ENCODE data around the gene PRR18. TPM values are rescaled to one million over a fixed set of nuclear protein-coding genes. Genes with fewer than 3 reads are reported as not detected.

Gene PRR18
- total RNA-seq, 1 experiment from 2014 or later = not detected

DNA sequence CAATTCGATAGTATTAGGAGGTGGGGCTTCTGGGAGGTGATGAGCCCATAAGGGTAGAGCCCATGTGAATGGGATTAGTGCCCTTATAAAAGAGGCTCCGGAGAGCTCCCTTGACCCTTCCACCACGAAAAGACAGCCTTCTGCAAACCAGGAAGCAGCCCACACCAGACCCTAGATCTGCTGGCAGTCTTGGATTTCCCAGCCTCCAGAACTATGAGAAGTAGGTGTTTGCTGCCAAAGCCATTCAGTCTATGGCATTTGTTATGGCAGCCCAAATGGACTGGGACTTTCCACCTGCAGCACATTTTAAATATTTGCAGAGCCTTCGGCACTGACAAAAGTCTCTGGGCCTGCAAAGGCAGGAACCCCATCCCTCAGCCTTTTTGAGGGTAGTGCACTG is 46.0 kb upstream of the PRR18 start:
- no peaks in the 10 kb centered on the region for H3K36me3 ChIP-seq (ENCODE audit: low read depth)
- BruUV-seq (replicated peaks) = no TSS peak
- intact Hi-C loops (cut with micrococcal nuclease; ENCODE audit: unreplicated experiment) = no loop called here
- peaks cover 17% of the 10 kb centered on the region for H3K27me3 ChIP-seq (ENCODE audit: insufficient read depth, low read depth)
- no peaks in the 10 kb centered on the region for H3K9me3 ChIP-seq (ENCODE audit: insufficient read depth, low read depth)
- no peak overlapping the region for H3K4me2 ChIP-seq
- no peaks in the 10 kb centered on the region for H3F3A ChIP-seq (ENCODE audit: insufficient read depth, low read depth)
- H3K4me1 ChIP-seq (replicated peaks; ENCODE audit: insufficient read depth) = 0 out of 2 replicates have a peak, but pooled peaks cover 5% of the 10 kb centered on the region
- no peaks in the 10 kb centered on the region for H4K20me1 ChIP-seq (ENCODE audit: insufficient read depth)
- TF ChIP-seq, protein P1, sequence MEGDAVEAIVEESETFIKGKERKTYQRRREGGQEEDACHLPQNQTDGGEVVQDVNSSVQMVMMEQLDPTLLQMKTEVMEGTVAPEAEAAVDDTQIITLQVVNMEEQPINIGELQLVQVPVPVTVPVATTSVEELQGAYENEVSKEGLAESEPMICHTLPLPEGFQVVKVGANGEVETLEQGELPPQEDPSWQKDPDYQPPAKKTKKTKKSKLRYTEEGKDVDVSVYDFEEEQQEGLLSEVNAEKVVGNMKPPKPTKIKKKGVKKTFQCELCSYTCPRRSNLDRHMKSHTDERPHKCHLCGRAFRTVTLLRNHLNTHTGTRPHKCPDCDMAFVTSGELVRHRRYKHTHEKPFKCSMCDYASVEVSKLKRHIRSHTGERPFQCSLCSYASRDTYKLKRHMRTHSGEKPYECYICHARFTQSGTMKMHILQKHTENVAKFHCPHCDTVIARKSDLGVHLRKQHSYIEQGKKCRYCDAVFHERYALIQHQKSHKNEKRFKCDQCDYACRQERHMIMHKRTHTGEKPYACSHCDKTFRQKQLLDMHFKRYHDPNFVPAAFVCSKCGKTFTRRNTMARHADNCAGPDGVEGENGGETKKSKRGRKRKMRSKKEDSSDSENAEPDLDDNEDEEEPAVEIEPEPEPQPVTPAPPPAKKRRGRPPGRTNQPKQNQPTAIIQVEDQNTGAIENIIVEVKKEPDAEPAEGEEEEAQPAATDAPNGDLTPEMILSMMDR (conservative IDR thresholded peaks at IDR 0.05) = no peak
- TF ChIP-seq EZH2 (IDR thresholded peaks at IDR 0.05; ENCODE audit: low read depth) = no peak
- no peaks in the 10 kb centered on the region for H3K79me2 ChIP-seq (ENCODE audit: low read depth)
- H2AFZ ChIP-seq = no peak overlapping the region
- H3K27ac ChIP-seq = no peak overlapping the region
- no peak overlapping the region for H3K4me3 ChIP-seq
- ChIA-PET CTCF (no interaction called here), POLR2A (ENCODE audit: unreplicated experiment) (no interaction called here)
- no peak for DNase-seq
- no peaks in the 10 kb centered on the region for H3K9me2 ChIP-seq (ENCODE audit: insufficient read depth)

DNA sequence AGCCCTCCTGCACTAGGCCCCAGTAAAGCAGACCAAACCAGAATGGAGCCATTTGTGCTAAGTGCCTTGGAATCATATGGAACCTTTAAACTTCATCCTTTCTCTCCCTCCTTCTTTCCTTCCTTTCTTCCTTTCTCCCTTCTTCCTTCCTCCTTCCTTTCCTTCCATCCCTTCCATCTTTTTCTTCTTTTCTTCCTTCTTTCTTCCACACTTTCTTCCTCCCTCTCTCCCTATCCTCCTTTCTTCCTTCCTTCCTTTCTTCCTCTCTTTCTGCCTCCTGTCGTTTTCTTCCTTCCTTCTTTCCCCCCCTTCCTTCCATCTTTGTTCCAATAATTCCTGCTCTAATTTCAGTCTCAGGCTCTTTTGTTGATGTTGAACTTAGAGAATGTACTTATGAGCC is 45.3 kb upstream of the PRR18 start:
- H3K4me2 ChIP-seq = no peak overlapping the region
- ChIA-PET POLR2A (ENCODE audit: unreplicated experiment) (no interaction called here), CTCF (no interaction called here)
- peaks cover 17% of the 10 kb centered on the region for H3K27me3 ChIP-seq (ENCODE audit: insufficient read depth, low read depth)
- H3F3A ChIP-seq (ENCODE audit: insufficient read depth, low read depth) = no peaks in the 10 kb centered on the region
- no peak for DNase-seq
- no peaks in the 10 kb centered on the region for H3K9me2 ChIP-seq (ENCODE audit: insufficient read depth)
- intact Hi-C loops (cut with micrococcal nuclease; ENCODE audit: unreplicated experiment) = no loop called here
- no peak overlapping the region for H2AFZ ChIP-seq
- no peaks in the 10 kb centered on the region for H3K9me3 ChIP-seq (ENCODE audit: insufficient read depth, low read depth)
- no peaks in the 10 kb centered on the region for H3K36me3 ChIP-seq (ENCODE audit: low read depth)
- H3K27ac ChIP-seq = no peak overlapping the region
- 0 out of 2 replicates have a peak, but pooled peaks cover 5% of the 10 kb centered on the region for H3K4me1 ChIP-seq (replicated peaks; ENCODE audit: insufficient read depth)
- no peak overlapping the region for H3K4me3 ChIP-seq
- no peaks in the 10 kb centered on the region for H4K20me1 ChIP-seq (ENCODE audit: insufficient read depth)
- no peaks in the 10 kb centered on the region for H3K79me2 ChIP-seq (ENCODE audit: low read depth)
- no peak for TF ChIP-seq EZH2 (IDR thresholded peaks at IDR 0.05; ENCODE audit: low read depth)
- TF ChIP-seq, protein P1 (conservative IDR thresholded peaks at IDR 0.05) = no peak
- BruUV-seq (replicated peaks) = no TSS peak

DNA sequence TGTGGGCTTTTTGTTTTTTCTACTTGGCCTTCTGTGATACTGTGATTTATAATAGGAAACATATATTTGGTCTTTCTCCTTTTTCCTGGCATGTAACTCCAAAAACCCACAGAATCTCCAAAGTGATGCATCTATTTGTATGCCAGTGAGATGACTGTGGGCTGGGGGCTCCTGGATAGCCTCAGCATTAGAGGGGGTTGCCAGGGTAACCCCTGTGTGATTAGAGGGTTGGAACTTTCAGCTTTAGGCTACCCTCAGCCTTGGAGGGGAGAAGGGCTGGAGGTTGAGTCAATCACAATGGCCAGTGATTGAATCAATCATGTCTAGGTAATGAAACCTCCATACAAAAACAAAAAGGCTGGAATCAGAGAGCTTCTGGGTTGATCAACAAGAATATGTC is 44.7 kb upstream of the PRR18 start:
- no peaks in the 10 kb centered on the region for H3K9me2 ChIP-seq (ENCODE audit: insufficient read depth)
- TF ChIP-seq, protein P1 (conservative IDR thresholded peaks at IDR 0.05) = no peak
- no peak for TF ChIP-seq EZH2 (IDR thresholded peaks at IDR 0.05; ENCODE audit: low read depth)
- no peak overlapping the region for H3K4me2 ChIP-seq
- no peak overlapping the region for H2AFZ ChIP-seq
- no peaks in the 10 kb centered on the region for H4K20me1 ChIP-seq (ENCODE audit: insufficient read depth)
- ChIA-PET CTCF (no interaction called here), POLR2A (ENCODE audit: unreplicated experiment) (no interaction called here)
- no peaks in the 10 kb centered on the region for H3K36me3 ChIP-seq (ENCODE audit: low read depth)
- H3K4me3 ChIP-seq = no peak overlapping the region
- 0 out of 2 replicates have a peak, but pooled peaks cover 5% of the 10 kb centered on the region for H3K4me1 ChIP-seq (replicated peaks; ENCODE audit: insufficient read depth)
- H3K27me3 ChIP-seq (ENCODE audit: insufficient read depth, low read depth) = peaks cover 17% of the 10 kb centered on the region
- no peaks in the 10 kb centered on the region for H3F3A ChIP-seq (ENCODE audit: insufficient read depth, low read depth)
- BruUV-seq (replicated peaks) = no TSS peak
- no peaks in the 10 kb centered on the region for H3K79me2 ChIP-seq (ENCODE audit: low read depth)
- intact Hi-C loops (cut with micrococcal nuclease; ENCODE audit: unreplicated experiment) = no loop called here
- no peak for DNase-seq
- H3K9me3 ChIP-seq (ENCODE audit: insufficient read depth, low read depth) = no peaks in the 10 kb centered on the region
- H3K27ac ChIP-seq = no peak overlapping the region

Measured in PC-9 (cell line).